ENCODE measurements around the gene FBXL2.
A peak's percentile ranks its signal among the peaks of the same experiment; 100 is the strongest.

Gene FBXL2

DNA sequence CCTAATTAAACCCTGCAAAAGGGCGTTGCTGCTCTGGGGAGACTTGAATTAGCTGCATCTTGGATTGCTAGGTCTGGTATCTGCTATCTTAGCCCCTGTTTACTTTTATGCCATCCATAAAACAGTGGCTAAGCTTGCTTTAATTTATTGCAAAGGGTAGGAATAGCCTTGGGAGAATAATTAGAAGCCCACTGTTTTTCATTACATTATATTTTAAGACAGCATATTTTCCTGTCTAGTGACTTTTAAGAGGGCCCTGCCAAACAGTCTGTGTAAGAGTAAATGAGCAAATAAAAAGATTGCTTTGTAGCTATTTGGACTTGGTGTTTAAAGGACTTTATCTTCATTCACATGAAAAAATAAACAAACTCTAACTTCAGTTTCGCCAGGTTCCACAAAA lies 41.2 kb upstream of the FBXL2 start (continued):
- TF ChIP-seq, protein P1, sequence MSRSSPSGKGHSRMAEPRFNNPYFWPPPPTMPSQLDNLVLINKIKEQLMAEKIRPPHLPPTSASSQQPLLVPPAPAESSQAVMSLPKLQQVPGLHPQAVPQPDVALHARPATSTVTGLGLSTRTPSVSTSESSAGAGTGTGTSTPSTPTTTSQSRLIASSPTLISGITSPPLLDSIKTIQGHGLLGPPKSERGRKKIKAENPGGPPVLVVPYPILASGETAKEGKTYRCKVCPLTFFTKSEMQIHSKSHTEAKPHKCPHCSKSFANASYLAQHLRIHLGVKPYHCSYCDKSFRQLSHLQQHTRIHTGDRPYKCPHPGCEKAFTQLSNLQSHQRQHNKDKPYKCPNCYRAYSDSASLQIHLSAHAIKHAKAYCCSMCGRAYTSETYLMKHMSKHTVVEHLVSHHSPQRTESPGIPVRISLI (tag by site-specific recombination; IDR thresholded peaks at IDR 0.05) = no peak
- no peak for TF ChIP-seq ZNF311 (tag by site-specific recombination; IDR thresholded peaks at IDR 0.05; ENCODE audit: borderline replicate concordance)
- peak; percentile 83 for TF ChIP-seq ZNF843 (tag by site-specific recombination; IDR thresholded peaks at IDR 0.05)
- no peak for TF ChIP-seq ZNF211 (tag by site-specific recombination; IDR thresholded peaks at IDR 0.05; ENCODE audit: low read depth)
- no peak for TF ChIP-seq SETDB1 (IDR thresholded peaks at IDR 0.05; ENCODE audit: insufficient read length, low read length)
- no peak for TF ChIP-seq ZNF558 (tag by site-specific recombination; IDR thresholded peaks at IDR 0.05)
- 0 out of 2 replicates have a peak, but pooled peaks have one; percentile 48 for TF ChIP-seq ZXDB (tag by site-specific recombination; IDR thresholded peaks at IDR 0.05)
- no peak for TF ChIP-seq EGR2 (tag by site-specific recombination; IDR thresholded peaks at IDR 0.05; ENCODE audit: low read depth)
- TF ChIP-seq, protein P2, sequence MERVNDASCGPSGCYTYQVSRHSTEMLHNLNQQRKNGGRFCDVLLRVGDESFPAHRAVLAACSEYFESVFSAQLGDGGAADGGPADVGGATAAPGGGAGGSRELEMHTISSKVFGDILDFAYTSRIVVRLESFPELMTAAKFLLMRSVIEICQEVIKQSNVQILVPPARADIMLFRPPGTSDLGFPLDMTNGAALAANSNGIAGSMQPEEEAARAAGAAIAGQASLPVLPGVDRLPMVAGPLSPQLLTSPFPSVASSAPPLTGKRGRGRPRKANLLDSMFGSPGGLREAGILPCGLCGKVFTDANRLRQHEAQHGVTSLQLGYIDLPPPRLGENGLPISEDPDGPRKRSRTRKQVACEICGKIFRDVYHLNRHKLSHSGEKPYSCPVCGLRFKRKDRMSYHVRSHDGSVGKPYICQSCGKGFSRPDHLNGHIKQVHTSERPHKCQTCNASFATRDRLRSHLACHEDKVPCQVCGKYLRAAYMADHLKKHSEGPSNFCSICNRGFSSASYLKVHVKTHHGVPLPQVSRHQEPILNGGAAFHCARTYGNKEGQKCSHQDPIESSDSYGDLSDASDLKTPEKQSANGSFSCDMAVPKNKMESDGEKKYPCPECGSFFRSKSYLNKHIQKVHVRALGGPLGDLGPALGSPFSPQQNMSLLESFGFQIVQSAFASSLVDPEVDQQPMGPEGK (tag by site-specific recombination; IDR thresholded peaks at IDR 0.05) = no peak
- TF ChIP-seq TCF7L2 (IDR thresholded peaks at IDR 0.05; ENCODE audit: borderline replicate concordance, low read depth, low read length) = peak; percentile 55; the same call in 1 of the 2 replicates
- no peak for TF ChIP-seq ZNF501 (tag by site-specific recombination; IDR thresholded peaks at IDR 0.05)
- TF ChIP-seq, protein P3, sequence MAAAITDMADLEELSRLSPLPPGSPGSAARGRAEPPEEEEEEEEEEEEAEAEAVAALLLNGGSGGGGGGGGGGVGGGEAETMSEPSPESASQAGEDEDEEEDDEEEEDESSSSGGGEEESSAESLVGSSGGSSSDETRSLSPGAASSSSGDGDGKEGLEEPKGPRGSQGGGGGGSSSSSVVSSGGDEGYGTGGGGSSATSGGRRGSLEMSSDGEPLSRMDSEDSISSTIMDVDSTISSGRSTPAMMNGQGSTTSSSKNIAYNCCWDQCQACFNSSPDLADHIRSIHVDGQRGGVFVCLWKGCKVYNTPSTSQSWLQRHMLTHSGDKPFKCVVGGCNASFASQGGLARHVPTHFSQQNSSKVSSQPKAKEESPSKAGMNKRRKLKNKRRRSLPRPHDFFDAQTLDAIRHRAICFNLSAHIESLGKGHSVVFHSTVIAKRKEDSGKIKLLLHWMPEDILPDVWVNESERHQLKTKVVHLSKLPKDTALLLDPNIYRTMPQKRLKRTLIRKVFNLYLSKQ (tag by site-specific recombination; IDR thresholded peaks at IDR 0.05; ENCODE audit: borderline replicate concordance) = no peak
- TF ChIP-seq OVOL3 (tag by site-specific recombination; IDR thresholded peaks at IDR 0.05) = peak; percentile 40; the same call in 1 of the 2 replicates
- no peak for TF ChIP-seq ZNF777 (tag by site-specific recombination; IDR thresholded peaks at IDR 0.05; ENCODE audit: borderline replicate concordance)
- no peak for TF ChIP-seq ZNF18 (tag by site-specific recombination; IDR thresholded peaks at IDR 0.05)
- TF ChIP-seq WT1 (tag by site-specific recombination; IDR thresholded peaks at IDR 0.05) = peak; percentile 48; the same call in 1 of the 2 replicates
- no peak for TF ChIP-seq ATF2 (tag by site-specific recombination; IDR thresholded peaks at IDR 0.05; ENCODE audit: low read depth)
- TF ChIP-seq PRDM6 (tag by site-specific recombination; IDR thresholded peaks at IDR 0.05) = peak; percentile 67
- no peak for TF ChIP-seq KLF1 (tag by site-specific recombination; IDR thresholded peaks at IDR 0.05)
- no peak for TF ChIP-seq ZSCAN16 (tag by site-specific recombination; IDR thresholded peaks at IDR 0.05)
- TF ChIP-seq ZNF791 (tag by site-specific recombination; IDR thresholded peaks at IDR 0.05) = no peak
- no peak for TF ChIP-seq KLF17 (tag by site-specific recombination; IDR thresholded peaks at IDR 0.05)
- TF ChIP-seq ZBTB20 (tag by site-specific recombination; IDR thresholded peaks at IDR 0.05) = no peak
- TF ChIP-seq KLF7 (tag by site-specific recombination; IDR thresholded peaks at IDR 0.05; ENCODE audit: borderline replicate concordance) = peak; percentile 63; the same call in 1 of the 2 replicates
- TF ChIP-seq, protein P4, sequence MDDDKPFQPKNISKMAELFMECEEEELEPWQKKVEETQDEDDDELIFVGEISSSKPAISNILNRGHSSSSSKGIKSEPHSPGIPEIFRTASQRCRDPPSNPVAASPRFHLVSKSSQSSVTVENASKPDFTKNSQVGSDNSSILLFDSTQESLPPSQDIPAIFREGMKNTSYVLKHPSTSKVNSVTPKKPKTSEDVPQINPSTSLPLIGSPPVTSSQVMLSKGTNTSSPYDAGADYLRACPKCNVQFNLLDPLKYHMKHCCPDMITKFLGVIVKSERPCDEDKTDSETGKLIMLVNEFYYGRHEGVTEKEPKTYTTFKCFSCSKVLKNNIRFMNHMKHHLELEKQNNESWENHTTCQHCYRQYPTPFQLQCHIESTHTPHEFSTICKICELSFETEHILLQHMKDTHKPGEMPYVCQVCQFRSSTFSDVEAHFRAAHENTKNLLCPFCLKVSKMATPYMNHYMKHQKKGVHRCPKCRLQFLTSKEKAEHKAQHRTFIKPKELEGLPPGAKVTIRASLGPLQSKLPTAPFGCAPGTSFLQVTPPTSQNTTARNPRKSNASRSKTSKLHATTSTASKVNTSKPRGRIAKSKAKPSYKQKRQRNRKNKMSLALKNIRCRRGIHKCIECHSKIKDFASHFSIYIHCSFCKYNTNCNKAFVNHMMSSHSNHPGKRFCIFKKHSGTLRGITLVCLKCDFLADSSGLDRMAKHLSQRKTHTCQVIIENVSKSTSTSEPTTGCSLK (tag by site-specific recombination; IDR thresholded peaks at IDR 0.05) = no peak
- TF ChIP-seq, protein P5, sequence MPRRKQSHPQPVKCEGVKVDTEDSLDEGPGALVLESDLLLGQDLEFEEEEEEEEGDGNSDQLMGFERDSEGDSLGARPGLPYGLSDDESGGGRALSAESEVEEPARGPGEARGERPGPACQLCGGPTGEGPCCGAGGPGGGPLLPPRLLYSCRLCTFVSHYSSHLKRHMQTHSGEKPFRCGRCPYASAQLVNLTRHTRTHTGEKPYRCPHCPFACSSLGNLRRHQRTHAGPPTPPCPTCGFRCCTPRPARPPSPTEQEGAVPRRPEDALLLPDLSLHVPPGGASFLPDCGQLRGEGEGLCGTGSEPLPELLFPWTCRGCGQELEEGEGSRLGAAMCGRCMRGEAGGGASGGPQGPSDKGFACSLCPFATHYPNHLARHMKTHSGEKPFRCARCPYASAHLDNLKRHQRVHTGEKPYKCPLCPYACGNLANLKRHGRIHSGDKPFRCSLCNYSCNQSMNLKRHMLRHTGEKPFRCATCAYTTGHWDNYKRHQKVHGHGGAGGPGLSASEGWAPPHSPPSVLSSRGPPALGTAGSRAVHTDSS (tag by site-specific recombination; IDR thresholded peaks at IDR 0.05) = no peak
